A549 treated with RU486 at 1 μM for 4 hours (cell line): ENCODE measurements around the gene PTAR1. TPM values are rescaled to one million over a fixed set of nuclear protein-coding genes. Genes with fewer than 3 reads are reported as not detected.

Experiments
- total RNA-seq: library from RNA; stranded (reverse); fragments of 200-300 nt; extraction: Qiagen RNA extraction; gene quantifications from 5 replicates; pipeline ENCODE4 v1.2.3, GENCODE V29; 2022; ENCODE audit warnings: low read depth

Gene PTAR1
- 5.5 to 17.3 TPM (median 16.0 TPM) in 5 replicates for total RNA-seq

GRCh38 chr9:69759421-69760277, at the start of gene PTAR1:
PTAR1 (minus strand) TSS chr9:69760011; CDS start chr9:69759938, 73 bp downstream.

GRCh38 chr9:69671879-69672595, 87.8 kb downstream of the PTAR1 start, which contains the start of gene APBA1:
APBA1 (minus strand) TSS chr9:69672371.

Other genes starting within 250 kb of the PTAR1 start
- gene APBA1, start 87.6 kb downstream of the PTAR1 start, total RNA-seq = 0.16 to 0.51 TPM (median 0.24 TPM) in 5 replicates
- not detected in 5 replicates for gene CFAP95, start 60.8 kb upstream of the PTAR1 start, total RNA-seq